M059J (cell line): Measurements from ENCODE around the gene KCNG2. TPM values are rescaled to one million over a fixed set of nuclear protein-coding genes. Genes with fewer than 3 reads are reported as not detected.
A peak's percentile ranks its signal among the peaks of the same experiment; 100 is the strongest.

Source experiments
- DNase-seq: peaks from one replicate; pipeline ENCODE4 v3.0.0-alpha.2; 2012; ENCODE audit warnings: low read depth
- total RNA-seq: library from RNA; depleted of rRNA; stranded (reverse); fragments of >200 nt; shearing (Covaris generic); gene quantifications from 2 replicates; pipeline ENCODE4 v1.2.3, GENCODE V29; 2014

Gene KCNG2
- total RNA-seq, 1 experiment from 2014 or later: not detected

DNA sequence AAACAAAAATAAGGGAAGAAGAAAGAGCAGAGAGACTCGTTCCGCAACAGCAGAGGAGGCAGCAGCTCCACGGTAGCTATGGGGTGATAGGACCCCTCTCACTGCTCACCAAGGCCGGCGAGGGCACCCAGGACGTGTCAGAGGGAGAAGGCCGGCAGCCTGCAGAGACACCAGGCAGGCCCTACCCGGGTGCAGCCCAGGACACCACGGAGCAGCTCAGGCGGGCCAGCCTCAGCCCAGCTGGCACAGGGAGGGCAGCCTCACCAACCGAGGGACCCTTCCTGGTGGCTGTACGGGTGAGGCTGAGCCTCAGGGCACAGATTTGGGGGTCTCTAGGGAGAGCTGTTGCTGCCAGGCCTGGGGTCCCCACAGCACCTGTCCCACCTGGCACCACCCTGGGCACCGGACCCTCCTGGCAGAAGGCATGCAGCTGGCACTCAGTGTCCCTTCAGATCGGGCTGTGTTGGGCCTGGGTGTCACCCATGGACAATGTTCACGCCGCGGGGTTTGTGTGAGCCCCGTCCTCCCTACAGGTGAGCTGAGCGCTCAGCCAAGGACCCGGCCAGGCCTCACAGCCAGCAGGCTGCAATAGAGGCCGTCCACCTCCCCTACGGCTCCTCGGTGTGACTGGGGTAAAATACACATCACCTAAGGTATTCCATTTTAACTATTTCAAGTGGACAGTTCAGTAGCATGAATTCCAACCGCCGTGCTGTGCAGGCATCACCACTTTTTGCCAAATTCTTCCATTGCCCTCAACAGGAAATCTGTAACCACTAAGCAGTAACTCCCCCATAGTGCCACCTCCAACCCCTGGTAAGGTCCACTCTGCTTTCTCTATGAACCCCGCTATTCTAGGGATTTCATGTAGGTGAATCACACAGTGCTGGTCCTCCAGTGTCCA lies 21.6 kb downstream of the KCNG2 start:
- no peak for DNase-seq

DNA sequence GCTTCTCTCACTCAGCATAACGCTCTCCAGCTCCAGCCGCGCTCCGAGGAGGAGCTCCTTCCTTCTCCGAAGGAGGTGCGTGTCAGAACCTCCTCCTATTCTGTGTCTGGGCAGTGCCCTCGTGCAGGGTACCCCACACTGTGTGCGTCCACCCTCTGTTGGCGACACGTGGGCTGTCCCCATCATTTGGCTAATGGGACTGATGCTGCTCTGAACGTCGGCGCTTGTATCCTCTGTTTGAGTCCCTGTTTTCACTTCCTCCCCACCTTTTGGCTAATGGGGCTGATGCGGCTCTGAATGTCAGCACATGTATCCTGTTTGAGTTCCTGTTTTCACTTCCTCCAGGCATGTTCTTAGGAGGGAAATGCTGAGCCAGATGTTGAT lies 22.2 kb downstream of the KCNG2 start:
- DNase-seq: no peak

DNA sequence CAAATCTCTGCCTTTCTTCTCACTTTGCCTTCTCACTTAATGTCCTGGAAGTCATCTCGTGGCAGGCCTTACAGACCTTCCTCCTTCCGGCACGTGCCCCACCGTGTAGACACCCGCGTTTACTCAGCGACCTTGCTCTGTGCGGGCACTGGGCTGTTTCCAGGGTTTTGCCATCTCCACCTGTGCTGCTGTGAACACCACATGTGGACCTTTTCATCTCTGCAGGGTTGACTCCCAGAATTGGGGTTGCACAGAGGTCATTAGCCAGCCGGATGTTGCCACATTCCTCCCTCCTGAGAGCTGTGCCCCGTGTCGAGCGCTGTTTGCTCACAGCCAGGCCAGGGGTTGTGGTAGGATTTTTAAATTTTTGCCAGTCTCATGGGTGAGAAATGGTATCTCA lies 25.4 kb downstream of the KCNG2 start:
- DNase-seq: no peak

DNA sequence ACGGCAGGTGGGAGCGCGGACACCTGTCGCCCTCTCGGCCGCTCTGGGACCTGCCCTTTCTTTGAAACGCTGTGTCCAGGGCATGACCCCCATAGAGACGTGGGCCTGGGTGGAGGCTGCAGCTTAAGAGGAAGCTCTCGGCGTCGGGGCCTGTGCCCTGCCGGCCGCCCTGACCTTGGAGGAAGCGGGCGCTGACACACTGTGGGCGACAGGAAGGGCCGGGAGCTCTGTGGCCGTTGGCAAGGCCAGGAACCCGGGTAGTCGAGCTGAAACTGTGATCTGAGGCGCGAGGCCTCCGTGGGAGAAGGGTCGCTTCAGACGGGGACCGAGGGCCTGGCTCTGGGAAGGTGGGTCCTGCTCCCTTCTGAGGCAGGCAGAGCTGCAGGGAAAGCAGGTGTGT lies 28.2 kb downstream of the KCNG2 start:
- DNase-seq: no peak

DNA sequence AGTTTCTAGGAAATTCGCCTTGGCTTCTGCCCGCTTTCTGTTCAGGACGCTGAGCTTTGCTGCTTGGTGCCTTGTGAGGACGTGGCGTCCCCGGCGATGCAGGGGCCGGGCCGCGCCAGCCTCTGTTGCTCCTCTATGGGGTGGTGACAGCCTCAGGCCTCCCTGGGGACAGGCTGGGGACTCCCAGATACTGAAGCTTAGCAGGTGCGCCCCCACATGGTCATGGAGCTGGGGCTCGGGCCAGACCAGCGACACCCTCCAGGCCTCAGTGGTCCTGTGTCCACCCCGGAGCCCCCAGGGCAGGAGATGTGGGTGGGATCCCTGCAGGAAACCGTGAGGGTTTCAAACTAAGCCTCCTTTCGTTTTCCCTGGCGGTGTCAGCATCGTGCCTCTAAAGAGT lies 29.2 kb downstream of the KCNG2 start:
- no peak for DNase-seq

DNA sequence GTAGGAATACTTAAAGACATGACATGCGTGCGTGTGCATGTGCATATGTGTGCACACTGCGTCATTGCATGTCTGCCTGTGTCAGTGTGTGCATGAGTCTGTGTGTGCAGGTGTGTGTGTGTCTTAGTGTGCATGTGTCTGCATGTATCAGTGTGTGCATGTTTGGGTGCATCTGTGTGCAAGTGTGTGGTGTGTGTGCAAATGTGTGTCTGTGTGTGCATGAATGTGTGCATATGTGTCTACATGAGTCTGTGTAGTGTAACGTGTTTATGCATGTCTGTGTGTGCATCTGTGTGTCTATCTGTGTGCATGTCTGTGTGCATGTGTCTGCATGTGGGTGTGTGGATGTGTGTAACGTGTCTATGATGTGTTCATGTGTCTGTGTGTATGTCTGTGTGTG lies 30.5 kb downstream of the KCNG2 start:
- DNase-seq: no peak

DNA sequence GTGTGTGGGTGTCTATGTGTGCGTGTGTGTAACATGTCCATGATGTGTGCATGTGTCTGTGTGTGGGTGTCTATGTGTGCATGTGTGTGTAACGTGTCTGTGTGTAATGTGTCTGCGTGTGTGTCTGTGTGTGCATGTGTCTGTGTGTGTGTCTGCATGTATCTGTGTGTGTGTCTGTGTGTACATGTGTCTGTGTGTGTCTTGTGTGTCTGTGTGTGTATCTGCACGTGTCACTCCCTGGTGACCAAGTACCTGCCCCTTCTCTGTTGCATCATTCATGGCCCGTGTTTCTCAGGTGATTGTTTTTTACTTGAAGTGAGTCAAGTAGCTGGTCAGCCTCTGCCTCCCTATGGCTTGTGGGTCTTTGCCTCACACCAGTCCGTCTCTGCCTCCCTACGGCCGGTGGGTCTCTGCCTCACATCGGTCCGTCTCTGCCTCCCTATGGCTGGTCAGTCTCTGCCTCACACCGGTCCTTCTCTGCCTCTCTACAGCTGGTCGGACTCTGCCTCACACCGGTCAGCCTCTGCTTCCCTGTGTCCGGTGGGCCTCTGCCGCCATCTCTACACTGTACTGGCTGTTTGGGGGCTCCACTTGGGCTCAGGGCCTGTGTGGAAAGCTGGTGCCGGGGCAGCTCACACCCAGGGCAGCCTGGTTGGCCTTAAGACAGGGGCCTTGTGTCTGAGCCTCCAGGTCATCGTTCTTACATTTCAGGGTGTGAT lies 31.6 kb downstream of the KCNG2 start:
- no peak for DNase-seq

DNA sequence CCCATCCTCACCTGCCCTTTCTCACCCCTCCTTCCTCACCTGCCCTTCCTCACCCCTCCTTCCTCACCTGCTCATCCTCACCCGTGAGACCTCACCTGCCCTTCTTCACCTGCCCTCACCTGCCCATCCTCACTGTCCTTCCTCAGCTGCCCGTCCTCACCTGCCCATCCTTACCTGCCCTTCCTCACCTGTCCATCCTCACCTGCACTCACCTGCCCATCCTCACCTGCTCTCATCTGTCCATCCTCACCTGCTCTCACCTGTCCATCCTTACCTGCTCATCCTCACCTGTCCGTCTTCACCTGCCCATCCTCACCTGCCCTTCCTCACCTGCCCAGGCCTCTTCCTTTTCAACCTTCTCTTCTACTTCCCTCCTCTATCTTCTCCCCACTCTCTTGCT lies 34.4 kb downstream of the KCNG2 start:
- no peak for DNase-seq

DNA sequence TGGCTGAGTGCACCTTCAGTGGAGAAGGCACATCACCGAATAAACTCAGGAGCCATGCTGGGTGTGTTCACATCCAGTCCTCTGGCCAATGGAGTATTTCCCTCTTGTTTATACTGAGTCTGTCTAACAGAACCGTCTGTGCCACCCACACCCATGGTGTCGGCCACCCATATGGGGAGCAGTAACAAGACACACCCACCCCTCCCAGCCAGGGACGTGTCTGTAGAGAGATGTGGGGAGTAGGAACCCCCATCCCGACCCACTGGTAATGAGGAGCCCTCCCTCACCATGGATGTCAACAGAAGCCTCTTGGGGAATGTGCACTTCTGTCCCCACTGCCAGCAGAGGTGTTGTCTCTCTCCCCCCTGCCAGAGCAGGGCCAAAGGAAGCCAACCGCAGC lies 37.1 kb downstream of the KCNG2 start:
- DNase-seq: no peak

DNA sequence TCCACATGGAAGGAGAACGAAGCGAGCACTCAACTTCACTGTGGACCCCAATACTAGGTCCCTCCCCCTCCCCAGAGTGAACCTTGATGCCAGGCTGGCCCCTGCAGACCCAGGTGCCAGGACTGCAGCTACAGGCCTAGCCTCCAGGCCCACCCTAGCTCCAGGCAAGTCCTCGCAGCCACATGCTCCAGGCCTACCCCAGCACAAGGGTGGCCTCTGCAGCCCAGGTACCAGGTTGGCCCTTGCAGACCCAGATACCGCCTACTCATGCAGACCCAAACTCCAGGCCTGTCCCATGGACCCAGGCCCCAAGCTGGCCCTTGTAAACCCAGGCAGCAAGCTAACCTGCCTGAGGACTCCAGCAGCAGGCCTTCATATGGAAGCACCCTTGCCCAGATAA lies 44.2 kb downstream of the KCNG2 start:
- no peak for DNase-seq

DNA sequence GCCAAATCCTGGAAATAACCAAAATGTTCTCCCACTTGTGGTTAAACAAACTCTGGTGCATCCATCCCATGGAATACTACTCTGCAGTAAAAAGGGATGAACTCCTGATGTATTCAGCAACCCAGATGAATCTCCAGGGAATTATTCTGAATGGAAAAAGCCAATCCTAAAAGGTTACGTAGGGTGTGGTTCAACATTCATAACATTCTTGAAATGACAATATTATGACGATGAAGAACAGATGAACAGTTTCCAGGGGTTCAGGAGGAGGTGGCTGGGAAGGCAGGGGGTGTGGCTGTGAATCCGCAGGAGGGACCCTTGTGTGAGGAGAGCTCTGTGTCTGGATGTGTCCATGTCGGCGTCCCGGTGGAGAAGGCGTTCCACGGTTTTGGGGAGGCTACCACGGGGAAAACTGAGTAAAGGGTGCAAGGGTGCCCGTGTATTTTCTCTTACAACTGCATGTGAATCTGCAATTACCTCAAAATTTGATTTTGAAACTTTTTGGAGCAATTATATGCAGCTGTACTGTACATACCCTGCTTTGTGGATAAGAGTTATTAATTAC lies 47.3 kb downstream of the KCNG2 start:
- DNase-seq: no peak

DNA sequence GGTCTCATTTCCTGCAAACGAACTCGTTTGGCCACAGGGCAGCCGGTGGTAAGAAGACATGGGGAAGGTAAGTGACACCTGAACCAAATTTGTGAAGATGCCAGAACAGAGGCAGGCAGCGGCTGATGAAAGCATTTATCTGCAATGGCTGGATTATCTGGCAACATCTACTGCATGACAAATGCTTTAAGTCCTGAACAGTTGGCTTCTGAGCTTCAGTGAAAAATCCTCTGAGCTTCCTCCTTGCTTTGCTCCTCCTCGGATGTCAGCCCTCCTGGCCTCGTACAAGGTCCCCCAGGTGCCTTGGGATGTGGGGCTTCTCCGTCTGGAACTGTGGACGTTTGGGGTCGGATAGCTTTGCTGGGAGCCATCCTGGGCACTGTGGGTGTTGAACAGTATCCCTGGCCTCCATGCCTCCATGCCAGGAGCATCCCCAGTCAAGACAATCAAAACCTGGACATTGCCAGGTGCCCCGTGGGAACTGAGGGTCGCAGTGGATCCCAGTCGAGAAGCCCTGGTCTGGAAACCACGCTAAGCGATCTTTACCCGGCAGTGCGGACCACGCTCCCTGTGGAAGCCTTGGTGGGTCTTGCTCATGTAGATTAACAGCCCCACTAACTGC lies 49.3 kb downstream of the KCNG2 start:
- peak; percentile 15 for DNase-seq

DNA sequence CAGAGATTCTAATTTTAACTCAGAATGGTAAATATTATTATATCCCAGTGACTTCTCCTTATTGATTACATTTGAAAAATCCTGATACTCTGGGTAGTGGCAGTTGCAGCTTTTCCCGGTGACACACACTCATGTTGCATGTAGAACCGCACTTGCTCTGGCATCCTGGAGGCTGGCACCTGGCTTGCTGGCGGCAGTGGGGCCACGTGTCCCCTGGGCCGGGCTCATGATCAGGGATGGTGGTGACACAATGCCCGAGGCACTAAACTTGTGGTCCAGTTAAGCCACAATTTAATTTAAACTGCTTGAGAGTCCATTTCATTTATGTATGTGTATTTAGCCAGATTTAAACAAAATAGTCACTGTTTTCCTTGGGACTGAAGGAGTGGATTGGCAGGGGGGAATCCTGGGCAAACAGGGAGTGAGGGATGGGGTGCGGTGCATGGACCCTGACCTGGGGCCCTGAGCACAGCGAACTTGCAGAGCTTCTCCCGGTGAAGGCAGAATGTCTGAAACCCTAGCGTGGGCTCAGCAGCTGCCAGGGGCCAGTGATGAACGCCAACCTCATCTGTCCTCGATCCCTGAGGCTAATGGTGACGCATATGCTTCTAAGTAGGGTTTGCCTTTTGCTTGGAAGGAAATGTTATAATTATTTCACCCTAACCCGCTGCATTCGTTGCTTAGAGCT lies 50.0 kb downstream of the KCNG2 start:
- peak; percentile 58 for DNase-seq

DNA sequence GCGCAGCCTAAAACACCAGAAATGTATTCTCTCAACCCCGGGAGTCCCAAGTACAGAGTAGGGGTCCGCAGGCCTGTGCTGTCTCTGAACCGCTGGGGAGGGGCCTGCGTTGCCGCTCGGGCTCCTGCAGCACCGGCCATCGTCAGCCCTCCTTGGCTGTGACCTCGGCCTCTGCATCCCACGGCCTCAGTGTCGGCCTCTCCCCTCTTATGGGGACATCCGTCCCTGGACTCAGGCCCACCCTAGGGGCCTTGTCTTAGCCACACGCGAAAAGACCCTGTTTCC lies 50.5 kb downstream of the KCNG2 start:
- DNase-seq: no peak

DNA sequence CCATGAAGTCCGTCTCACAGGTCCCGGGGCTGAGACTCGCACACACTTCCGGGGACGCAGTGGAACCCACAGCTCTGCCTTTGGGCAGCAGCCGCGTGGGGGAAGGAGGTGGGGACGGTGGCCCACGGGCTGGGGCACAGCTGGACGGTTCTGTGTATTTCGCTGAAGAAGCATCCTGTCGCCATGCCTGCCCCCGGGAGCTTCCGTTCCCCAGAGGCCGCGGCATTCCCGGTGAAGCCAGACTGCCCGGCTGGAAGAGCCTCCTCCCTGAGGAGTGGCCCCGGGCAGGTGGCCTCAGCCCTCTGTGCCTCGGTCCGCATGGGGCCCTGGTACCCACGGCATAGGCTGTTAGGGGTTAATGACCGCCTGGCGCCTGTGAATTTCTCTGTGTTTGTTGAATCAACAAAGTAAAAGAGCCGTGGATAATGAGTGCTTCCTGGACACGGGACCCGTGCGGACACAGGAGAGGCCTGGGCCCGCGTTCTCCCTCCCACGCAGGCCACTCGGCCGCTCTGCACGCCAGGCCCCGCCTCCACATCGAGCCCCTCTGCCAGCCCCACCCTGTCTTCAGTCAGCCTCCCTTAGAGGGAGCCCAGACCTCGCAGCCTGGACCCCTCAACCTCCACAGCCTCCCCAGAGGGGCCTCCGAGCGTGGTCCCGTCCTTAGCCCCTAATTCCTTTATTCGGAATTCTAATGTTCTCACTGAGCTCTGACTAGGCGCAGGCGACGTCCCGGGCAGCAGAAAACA lies 51.0 kb downstream of the KCNG2 start:
- no peak for DNase-seq

DNA sequence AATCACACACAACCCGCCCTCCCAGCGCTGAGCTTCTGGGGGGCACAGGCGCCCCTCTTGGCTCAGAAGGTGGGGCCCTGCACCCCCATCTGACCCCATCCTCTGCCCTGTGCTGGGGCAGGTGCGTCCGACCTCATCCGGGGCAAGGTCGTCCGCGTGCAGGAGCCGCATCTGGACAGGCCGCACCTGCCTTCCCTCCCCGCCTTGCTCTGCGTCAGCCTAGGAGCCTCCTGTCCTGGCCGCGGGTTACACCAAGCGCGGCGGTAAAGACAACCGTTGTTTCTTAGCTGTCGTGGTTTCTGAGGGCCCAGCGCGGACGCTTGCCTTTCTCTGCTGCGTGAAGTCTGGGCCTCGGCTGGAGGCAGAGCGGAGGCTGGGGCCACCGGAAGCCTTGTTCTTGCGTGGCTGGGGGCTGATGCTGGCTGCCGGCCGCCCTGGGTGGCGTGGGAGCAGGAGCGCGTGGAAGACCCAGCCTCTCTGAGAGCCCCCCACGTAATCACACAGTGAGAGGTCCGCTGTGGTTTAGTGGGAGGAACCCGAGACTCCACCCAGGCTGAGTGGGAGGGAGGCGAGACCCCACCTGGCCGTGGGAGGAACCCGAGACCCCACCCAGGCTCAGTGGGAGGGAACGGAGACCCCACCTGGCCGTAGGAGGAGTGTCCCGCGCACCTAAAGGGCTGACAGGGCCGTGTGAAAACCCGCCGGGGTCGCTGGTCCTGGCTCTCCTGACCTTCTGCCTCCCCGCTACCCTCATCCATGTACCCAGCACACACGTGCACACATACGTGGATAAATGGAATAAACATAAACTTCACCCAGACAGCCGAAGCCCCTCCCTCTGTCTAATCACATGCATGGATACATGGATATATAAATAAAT lies 51.8 kb downstream of the KCNG2 start:
- no peak for DNase-seq

DNA sequence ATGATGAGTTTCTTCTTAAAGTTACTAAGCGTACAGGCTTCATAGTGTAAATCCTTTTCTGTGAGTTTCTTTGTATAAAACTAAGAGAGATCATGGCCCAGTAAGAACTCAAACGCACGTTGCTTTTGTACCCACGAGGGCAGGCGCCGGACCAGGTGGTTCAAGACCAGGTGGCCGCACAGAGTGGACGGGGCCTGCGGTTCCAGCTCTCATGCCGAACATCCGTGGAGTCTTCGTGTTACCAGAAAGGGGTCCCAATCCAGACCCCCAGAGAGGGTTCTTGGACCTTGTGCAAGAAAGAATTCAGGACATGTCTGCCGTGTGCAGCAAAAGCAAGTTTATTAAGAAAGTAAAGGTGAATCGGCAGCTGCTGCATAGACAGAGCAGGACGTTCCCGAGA lies 53.0 kb downstream of the KCNG2 start:
- no peak for DNase-seq

DNA sequence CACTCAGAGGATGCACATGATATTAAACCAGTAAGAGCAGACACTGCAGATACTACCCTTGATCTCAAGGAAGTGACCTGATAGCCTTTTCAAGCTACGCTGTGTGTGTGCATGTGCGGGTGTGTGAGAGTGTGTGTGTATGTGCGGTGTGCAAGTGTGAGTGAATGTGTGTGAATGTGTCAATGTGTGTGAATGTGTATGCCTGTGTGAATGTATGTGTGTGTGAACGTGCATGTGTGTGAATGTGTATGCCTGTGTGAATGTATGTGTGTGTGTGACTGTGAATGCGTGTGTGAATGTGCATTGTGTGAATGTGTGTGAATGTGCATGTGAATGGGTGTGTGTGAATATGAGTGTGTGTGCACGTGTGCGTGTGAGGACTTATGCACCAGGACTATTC lies 53.8 kb downstream of the KCNG2 start:
- no peak for DNase-seq

DNA sequence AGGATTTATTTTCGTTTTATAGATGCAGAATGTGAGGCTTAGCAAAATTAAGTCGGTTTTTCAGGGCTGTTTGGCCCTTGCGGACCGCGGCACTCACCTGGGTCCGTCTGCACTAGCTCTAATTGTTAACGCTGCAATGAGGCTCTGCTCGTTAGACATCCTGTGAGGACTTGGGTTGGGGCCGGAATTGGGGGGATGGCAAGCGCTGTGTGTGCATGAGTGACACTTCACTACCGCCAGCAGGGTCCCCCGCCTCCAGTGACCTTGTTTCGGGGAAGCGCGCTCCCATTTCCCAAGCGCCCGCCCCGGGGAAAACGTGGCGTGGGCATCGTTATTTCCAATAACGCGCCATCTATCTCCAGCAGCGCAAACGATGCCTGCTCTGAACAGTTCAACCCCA lies 54.2 kb downstream of the KCNG2 start:
- no peak for DNase-seq

DNA sequence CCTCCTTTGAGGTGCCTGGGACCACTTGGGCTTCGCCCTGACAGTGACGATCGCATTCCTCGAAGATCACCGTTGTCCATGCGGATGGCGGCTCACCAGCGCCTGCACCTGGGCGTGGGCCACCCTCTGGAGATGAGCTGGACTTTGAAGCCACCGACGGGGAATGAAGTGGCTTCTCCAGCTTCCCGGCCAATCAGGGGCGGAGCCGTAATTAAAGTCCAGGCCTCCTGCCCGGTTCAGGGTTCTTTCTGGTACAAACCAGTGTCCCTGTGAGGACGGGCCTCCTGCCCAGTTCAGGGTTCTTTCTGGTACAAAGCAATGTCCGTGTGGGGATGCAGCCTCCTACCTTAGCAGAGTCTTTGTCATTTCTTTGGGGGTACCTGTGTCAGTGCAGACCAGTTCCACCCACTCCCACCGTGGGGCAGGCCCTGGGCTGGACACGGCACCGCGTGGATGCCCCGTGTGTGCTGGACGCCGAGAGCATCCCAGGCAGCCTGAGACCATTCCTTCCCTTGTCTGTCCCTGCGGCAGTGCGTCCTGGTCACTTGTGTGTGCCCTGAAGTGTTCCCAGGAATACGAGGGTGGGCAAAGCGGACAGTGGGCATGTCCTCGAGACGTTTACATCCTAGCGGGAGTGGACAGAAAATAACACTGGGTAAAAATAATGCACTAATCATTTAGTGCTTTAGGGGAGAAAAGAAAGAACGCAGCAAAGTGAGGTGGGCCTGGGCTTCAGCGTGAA lies 55.0 kb downstream of the KCNG2 start:
- no peak for DNase-seq
